H1 (cell line): ENCODE measurements around the gene TMEM135.

Source experiments
- BCL11A ChIP-seq, 2 experiments: IDR thresholded peaks; one replicate each; pipeline ENCODE4 v1.6.1; 2011; ENCODE audit warnings: low read depth in 2 of 2, low read length in 2 of 2, mild to moderate bottlenecking in 2 of 2
- CEBPB ChIP-seq: IDR thresholded peaks from 2 replicates; pipeline ENCODE4 v1.6.1; 2012; ENCODE audit warnings: low read depth, low read length
- CTCF ChIP-seq, 3 experiments: IDR thresholded peaks; 1 replicate in 2 of 3; 2 replicates in 1 of 3; pipeline versions ENCODE4 v1.5.1 to v1.6.1; 2011; ENCODE audit warnings: low read length in 3 of 3, mild to moderate bottlenecking in 3 of 3, inconsistent platforms in 2 of 3, low read depth in 1 of 3, moderate library complexity in 1 of 3; ENCODE audit not compliant: insufficient read depth in 1 of 3; ENCODE audit errors: control extremely low read depth in 1 of 3
- EZH2 ChIP-seq: fragments of 200-600 bp; sonication (generic); IDR thresholded peaks from 2 replicates; pipeline ENCODE4 v1.7.1; 2012; ENCODE audit warnings: low read depth, mild to moderate bottlenecking, moderate library complexity, low read length, inconsistent platforms; ENCODE audit not compliant: severe bottlenecking
- GTF2F1 ChIP-seq: IDR thresholded peaks from 2 replicates; pipeline ENCODE4 v1.6.1; 2012; ENCODE audit warnings: low read depth, low read length, improper control_type of control experiment, borderline replicate concordance
- JUN ChIP-seq: IDR thresholded peaks from 2 replicates; pipeline ENCODE4 v1.6.1; 2011; ENCODE audit warnings: low read depth, mild to moderate bottlenecking, improper control_type of control experiment, low read length
- JUND ChIP-seq: IDR thresholded peaks from 2 replicates; pipeline ENCODE4 v1.6.1; 2011; ENCODE audit warnings: mild to moderate bottlenecking, improper control_type of control experiment, low read length
- POLR2A ChIP-seq, 2 experiments: IDR thresholded peaks; 1 replicate in 1 of 2; 2 replicates in 1 of 2; pipeline ENCODE4 v1.6.1; 2011; ENCODE audit warnings: low read depth in 2 of 2, low read length in 2 of 2, mild to moderate bottlenecking in 2 of 2; ENCODE audit errors: control extremely low read depth in 1 of 2
- RAD21 ChIP-seq, 2 experiments: IDR thresholded peaks in 1 of 2; conservative IDR thresholded peaks in 1 of 2; 2 replicates each; pipeline ENCODE4 v1.6.1; 2011; ENCODE audit warnings: low read depth in 2 of 2, low read length in 2 of 2, improper control_type of control experiment in 1 of 2, inconsistent platforms in 1 of 2, mild to moderate bottlenecking in 1 of 2, moderate library complexity in 1 of 2
- SUZ12 ChIP-seq: fragments of 200-600 bp; sonication (generic); IDR thresholded peaks from 2 replicates; pipeline ENCODE4 v1.6.1; 2012; ENCODE audit warnings: mild to moderate bottlenecking, inconsistent platforms, low read length, moderate library complexity, mixed read lengths
- ZNF274 ChIP-seq: IDR thresholded peaks from 2 replicates; pipeline ENCODE4 v1.7.0; 2012; ENCODE audit warnings: low read length, borderline replicate concordance; ENCODE audit errors: extremely low read depth

GRCh38 chr11:87213444-87213843, 175.7 kb downstream of the TMEM135 start:
- TF ChIP-seq SUZ12 = no peak
- no peak for TF ChIP-seq POLR2A (IDR thresholded peaks at IDR 0.05; ENCODE audit: control extremely low read depth in 1 of 2, low read depth in 2 of 2, low read length in 2 of 2)
- TF ChIP-seq JUND = no peak
- TF ChIP-seq ZNF274 = no peak
- no peak for TF ChIP-seq CEBPB
- TF ChIP-seq GTF2F1 = no peak
- TF ChIP-seq BCL11A (IDR thresholded peaks at IDR 0.05; ENCODE audit: low read depth in 2 of 2, low read length in 2 of 2) = no peak
- no peak for TF ChIP-seq RAD21 (IDR thresholded peaks at IDR 0.05 in 1 of 2, conservative IDR thresholded peaks at IDR 0.05 in 1 of 2; ENCODE audit: low read depth in 2 of 2, low read length in 2 of 2)
- TF ChIP-seq JUN = no peak
- TF ChIP-seq CTCF (IDR thresholded peaks at IDR 0.05; ENCODE audit: control extremely low read depth in 1 of 3, insufficient read depth in 1 of 3, low read depth in 1 of 3, low read length in 3 of 3) = no peak
- no peak for TF ChIP-seq EZH2
